ENCODE measurements around the gene VPS45.

DNA sequence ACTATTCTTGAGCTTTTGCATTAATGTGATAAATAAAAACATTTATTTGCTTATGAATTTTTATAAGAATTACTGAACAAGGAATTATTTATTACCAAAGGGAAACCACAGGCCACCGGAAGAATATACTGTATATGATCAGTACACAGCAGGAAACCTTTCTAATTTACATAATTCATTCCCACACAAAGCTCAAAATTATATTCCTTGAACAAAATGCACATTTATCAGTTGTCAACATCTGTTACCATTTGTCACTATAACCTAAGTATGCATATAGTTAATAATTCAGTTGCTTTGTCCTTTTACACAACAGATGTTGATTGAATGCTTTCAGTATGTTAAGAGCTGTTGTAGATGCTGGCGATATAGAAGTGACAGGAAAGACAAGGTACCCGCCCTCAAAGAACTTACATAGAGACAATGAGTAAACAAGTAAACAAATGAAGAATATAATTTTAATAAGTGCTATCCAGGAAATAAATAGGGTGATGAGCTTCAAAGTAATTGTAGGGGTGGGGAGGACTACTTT is 27.2 kb downstream of the VPS45 start:
- TF ChIP-seq EP300 (IDR thresholded peaks at IDR 0.05; ENCODE audit: low read depth) (no peak), POLR2A (IDR thresholded peaks at IDR 0.05) (no peak), POLR2AphosphoS5 (IDR thresholded peaks at IDR 0.05) (no peak)

All from transverse colon (tissue), 3 donors.